ENCODE measurements around the gene SSTR3. TPM values are rescaled to one million over a fixed set of nuclear protein-coding genes. Genes with fewer than 3 reads are reported as not detected.

The SSTR3 gene
- total and polyA plus RNA-seq, 2 of the 13 experiments (the other 11 are each of a cell fraction or from before 2014, with no cell fraction given): 0.08 to 0.64 TPM

DNA sequence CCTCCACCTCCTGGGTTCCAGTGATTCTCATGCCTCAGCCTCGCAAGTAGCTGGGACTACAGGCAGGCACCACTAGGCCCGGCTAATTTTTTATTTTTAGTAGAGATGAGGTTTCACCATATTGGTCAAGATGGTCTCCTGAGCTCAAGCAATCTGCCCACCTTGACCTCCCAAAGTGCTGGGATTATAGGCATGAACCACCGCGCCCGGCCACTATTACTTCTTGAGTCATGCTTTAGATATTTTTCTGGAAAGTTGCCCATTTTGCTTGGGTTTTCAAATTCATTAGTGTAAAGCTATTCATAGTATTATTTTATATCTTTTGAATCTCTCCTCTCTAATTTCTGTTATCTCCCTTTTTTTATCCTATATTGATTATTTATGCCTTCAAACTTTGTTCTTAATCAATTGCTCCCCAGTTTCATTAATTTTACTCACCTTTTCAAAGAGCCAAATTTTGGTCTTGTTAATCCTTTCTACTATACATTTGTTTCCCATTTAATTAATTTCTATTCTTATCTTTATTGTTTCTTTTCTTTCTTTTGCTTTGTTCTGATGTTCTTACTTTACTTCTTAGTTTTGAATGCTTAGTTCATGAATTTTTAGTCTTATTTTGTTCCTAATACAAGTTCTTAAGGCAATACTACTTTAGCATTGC, 42.1 kb upstream of the SSTR3 start:
- CTCF ChIA-PET (ENCODE audit: low intra/inter-chr PET ratio, low total read pairs): no interaction called here
- H3K79me2 ChIP-seq (ENCODE audit: insufficient read depth, low read length): no peaks in the 10 kb centered on the region
- no peak overlapping the region for H3K9ac ChIP-seq (ENCODE audit: insufficient read depth, low read depth, low read length)
- ATAC-seq (no peak), DNase-seq (ENCODE audit: low spot score) (no peak), FAIRE-seq (no peak)
- H4K20me1 ChIP-seq (ENCODE audit: insufficient read depth, low read length): no peaks in the 10 kb centered on the region
- H3K4me3 ChIP-seq (replicated peaks in 1 of 3; ENCODE audit: insufficient read depth in 1 of 3, low read depth in 2 of 3, low read length in 3 of 3): no peak overlapping the region
- no peak overlapping the region for H3K27ac ChIP-seq (ENCODE audit: extremely low read length, insufficient read depth, low read length)
- H3K36me3 ChIP-seq (replicated peaks in 1 of 2; ENCODE audit: control insufficient read depth in 1 of 2, insufficient read depth in 2 of 2, low read length in 2 of 2): no peaks in the 10 kb centered on the region
- in situ Hi-C loops (cut with HindIII; ENCODE audit: extremely low pct_ligation_motif_present, low pct_unique_long_range_greater_than_20kb) (no loop called here), intact Hi-C loops (cut with micrococcal nuclease; ENCODE audit: unreplicated experiment) (no loop called here)
- H2AFZ ChIP-seq (ENCODE audit: low read length): no peak overlapping the region
- POLR2A ChIA-PET: no interaction called here
- H3K27me3 ChIP-seq (ENCODE audit: control insufficient read depth in 1 of 2, insufficient read depth in 2 of 2, low read length in 2 of 2): peaks cover 0 to 11% of the 10 kb centered on the region in 2 experiments; a peak in 3 of 5 replicates
- H3K4me2 ChIP-seq (ENCODE audit: low read depth, low read length): no peak overlapping the region
- no peaks in the 10 kb centered on the region for H3K9me3 ChIP-seq (ENCODE audit: low read length)
- no TSS peak for BruUV-seq (replicated peaks)
- 74% methylated on average over 5 of the region's 5 CpGs for WGBS (ENCODE audit: low lambda C conversion rate)
- H3K4me1 ChIP-seq (ENCODE audit: insufficient read depth, low read length): no peaks in the 10 kb centered on the region
- TF ChIP-seq POLR2AphosphoS2 (IDR thresholded peaks at IDR 0.05; ENCODE audit: low read depth, low read length) (no peak), SALL2 (CRISPR knock-in tag; IDR thresholded peaks at IDR 0.05) (no peak), BORCS8-MEF2B (CRISPR knock-in tag; IDR thresholded peaks at IDR 0.05) (no peak), ISL2 (CRISPR knock-in tag; IDR thresholded peaks at IDR 0.05) (no peak), ZNF776 (CRISPR knock-in tag; IDR thresholded peaks at IDR 0.05) (no peak), ZBTB3 (CRISPR knock-in tag; IDR thresholded peaks at IDR 0.05; ENCODE audit: borderline replicate concordance, low read depth) (no peak), ZNF670 (CRISPR knock-in tag; IDR thresholded peaks at IDR 0.05; ENCODE audit: borderline replicate concordance) (no peak), ZNF468 (CRISPR knock-in tag; IDR thresholded peaks at IDR 0.05) (no peak), MLX (CRISPR knock-in tag; IDR thresholded peaks at IDR 0.05) (no peak), FLYWCH1 (CRISPR knock-in tag; IDR thresholded peaks at IDR 0.05) (no peak), ZBTB20 (CRISPR knock-in tag; IDR thresholded peaks at IDR 0.05; ENCODE audit: borderline replicate concordance, low read depth) (no peak), RFXANK (CRISPR knock-in tag; IDR thresholded peaks at IDR 0.05) (no peak)
- TF ChIP-seq, protein P1, sequence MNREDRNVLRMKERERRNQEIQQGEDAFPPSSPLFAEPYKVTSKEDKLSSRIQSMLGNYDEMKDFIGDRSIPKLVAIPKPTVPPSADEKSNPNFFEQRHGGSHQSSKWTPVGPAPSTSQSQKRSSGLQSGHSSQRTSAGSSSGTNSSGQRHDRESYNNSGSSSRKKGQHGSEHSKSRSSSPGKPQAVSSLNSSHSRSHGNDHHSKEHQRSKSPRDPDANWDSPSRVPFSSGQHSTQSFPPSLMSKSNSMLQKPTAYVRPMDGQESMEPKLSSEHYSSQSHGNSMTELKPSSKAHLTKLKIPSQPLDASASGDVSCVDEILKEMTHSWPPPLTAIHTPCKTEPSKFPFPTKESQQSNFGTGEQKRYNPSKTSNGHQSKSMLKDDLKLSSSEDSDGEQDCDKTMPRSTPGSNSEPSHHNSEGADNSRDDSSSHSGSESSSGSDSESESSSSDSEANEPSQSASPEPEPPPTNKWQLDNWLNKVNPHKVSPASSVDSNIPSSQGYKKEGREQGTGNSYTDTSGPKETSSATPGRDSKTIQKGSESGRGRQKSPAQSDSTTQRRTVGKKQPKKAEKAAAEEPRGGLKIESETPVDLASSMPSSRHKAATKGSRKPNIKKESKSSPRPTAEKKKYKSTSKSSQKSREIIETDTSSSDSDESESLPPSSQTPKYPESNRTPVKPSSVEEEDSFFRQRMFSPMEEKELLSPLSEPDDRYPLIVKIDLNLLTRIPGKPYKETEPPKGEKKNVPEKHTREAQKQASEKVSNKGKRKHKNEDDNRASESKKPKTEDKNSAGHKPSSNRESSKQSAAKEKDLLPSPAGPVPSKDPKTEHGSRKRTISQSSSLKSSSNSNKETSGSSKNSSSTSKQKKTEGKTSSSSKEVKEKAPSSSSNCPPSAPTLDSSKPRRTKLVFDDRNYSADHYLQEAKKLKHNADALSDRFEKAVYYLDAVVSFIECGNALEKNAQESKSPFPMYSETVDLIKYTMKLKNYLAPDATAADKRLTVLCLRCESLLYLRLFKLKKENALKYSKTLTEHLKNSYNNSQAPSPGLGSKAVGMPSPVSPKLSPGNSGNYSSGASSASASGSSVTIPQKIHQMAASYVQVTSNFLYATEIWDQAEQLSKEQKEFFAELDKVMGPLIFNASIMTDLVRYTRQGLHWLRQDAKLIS (CRISPR knock-in tag; IDR thresholded peaks at IDR 0.05): no peak
- TF ChIP-seq, protein P2, sequence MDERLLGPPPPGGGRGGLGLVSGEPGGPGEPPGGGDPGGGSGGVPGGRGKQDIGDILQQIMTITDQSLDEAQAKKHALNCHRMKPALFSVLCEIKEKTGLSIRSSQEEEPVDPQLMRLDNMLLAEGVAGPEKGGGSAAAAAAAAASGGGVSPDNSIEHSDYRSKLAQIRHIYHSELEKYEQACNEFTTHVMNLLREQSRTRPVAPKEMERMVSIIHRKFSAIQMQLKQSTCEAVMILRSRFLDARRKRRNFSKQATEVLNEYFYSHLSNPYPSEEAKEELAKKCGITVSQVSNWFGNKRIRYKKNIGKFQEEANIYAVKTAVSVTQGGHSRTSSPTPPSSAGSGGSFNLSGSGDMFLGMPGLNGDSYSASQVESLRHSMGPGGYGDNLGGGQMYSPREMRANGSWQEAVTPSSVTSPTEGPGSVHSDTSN (CRISPR knock-in tag; IDR thresholded peaks at IDR 0.05): no peak
